ENCODE measurements around the gene STK24. TPM values are rescaled to one million over a fixed set of nuclear protein-coding genes. Genes with fewer than 3 reads are reported as not detected.
"Not testable (repeated sequence)": the region's sequence is repeated elsewhere in the genome, so short reads cannot be mapped to it uniquely, and the experiment has no call there.

The STK24 gene
- total and polyA plus RNA-seq, 2 donors (not counting 1 experiment from before 2014, with no cell fraction given), result 53.2 to 73.1 TPM

GRCh38 chr13:98416408-98416807 lies 160.5 kb downstream of the STK24 start:
- H3K27me3 ChIP-seq (ENCODE audit: control insufficient read depth, insufficient read depth, low read length), result no peaks in the 10 kb centered on the region
- no peak overlapping the region for H3K4me2 ChIP-seq (ENCODE audit: extremely low read depth, insufficient read depth, low read length)
- no peaks in the 10 kb centered on the region for H3K9me3 ChIP-seq (ENCODE audit: control insufficient read depth, insufficient read depth, low read depth, low read length)
- TF ChIP-seq EZH2 (IDR thresholded peaks at IDR 0.05; ENCODE audit: low read length, missing control alignments) (no peak), CTCF (conservative IDR thresholded peaks at IDR 0.05 in 1 of 2, IDR thresholded peaks at IDR 0.05 in 1 of 2; ENCODE audit: low read depth in 1 of 2, low read length in 2 of 2) (no peak)
- no peak for DNase-seq (ENCODE audit: low read depth in 2 of 2)
- no peak overlapping the region for H2AFZ ChIP-seq (ENCODE audit: low read length)
- no peak overlapping the region for H3K4me3 ChIP-seq (replicated peaks in 1 of 4; ENCODE audit: control extremely low read depth in 1 of 4, insufficient read depth in 1 of 4, low read depth in 3 of 4, low read length in 4 of 4)
- H4K20me1 ChIP-seq (ENCODE audit: control insufficient read depth, extremely low read depth, insufficient read depth, low read length), result no peaks in the 10 kb centered on the region
- no peaks in the 10 kb centered on the region for H3K79me2 ChIP-seq (ENCODE audit: control insufficient read depth, insufficient read depth, low read length)
- no peak overlapping the region for H3K9ac ChIP-seq (ENCODE audit: insufficient read depth, low read length)
- no peak overlapping the region for H3K27ac ChIP-seq (ENCODE audit: insufficient read depth, low read length)
- peaks cover 11% of the 10 kb centered on the region for H3K36me3 ChIP-seq (ENCODE audit: control insufficient read depth, insufficient read depth, low read length)
- H3K4me1 ChIP-seq (ENCODE audit: control insufficient read depth, extremely low read depth, insufficient read depth, low read length), result no peaks in the 10 kb centered on the region

GRCh38 chr13:98415326-98416070 lies 161.4 kb downstream of the STK24 start:
- Histone ChIP-seq H3K9ac (ENCODE audit: insufficient read depth, low read length) (no peak overlapping the region), H3K4me3 (replicated peaks in 1 of 4; ENCODE audit: control extremely low read depth in 1 of 4, insufficient read depth in 1 of 4, low read depth in 3 of 4, low read length in 4 of 4) (no peak overlapping the region), H3K4me2 (ENCODE audit: extremely low read depth, insufficient read depth, low read length) (no peak overlapping the region), H3K79me2 (ENCODE audit: control insufficient read depth, insufficient read depth, low read length) (no peaks in the 10 kb centered on the region), H3K9me3 (ENCODE audit: control insufficient read depth, insufficient read depth, low read depth, low read length) (no peaks in the 10 kb centered on the region), H2AFZ (ENCODE audit: low read length) (no peak overlapping the region), H3K27me3 (ENCODE audit: control insufficient read depth, insufficient read depth, low read length) (no peaks in the 10 kb centered on the region), H3K36me3 (ENCODE audit: control insufficient read depth, insufficient read depth, low read length) (peaks cover 11% of the 10 kb centered on the region), H3K27ac (ENCODE audit: insufficient read depth, low read length) (no peak overlapping the region), H4K20me1 (ENCODE audit: control insufficient read depth, extremely low read depth, insufficient read depth, low read length) (no peaks in the 10 kb centered on the region), H3K4me1 (ENCODE audit: control insufficient read depth, extremely low read depth, insufficient read depth, low read length) (no peaks in the 10 kb centered on the region)
- no peak for DNase-seq (ENCODE audit: low read depth in 2 of 2)
- TF ChIP-seq EZH2 (IDR thresholded peaks at IDR 0.05; ENCODE audit: low read length, missing control alignments) (no peak), CTCF (conservative IDR thresholded peaks at IDR 0.05 in 1 of 2, IDR thresholded peaks at IDR 0.05 in 1 of 2; ENCODE audit: low read depth in 1 of 2, low read length in 2 of 2) (no peak)

- Histone ChIP-seq H3K9ac (ENCODE audit: insufficient read depth, low read length) (no peak overlapping the region), H3K27me3 (ENCODE audit: control insufficient read depth, insufficient read depth, low read length) (no peaks in the 10 kb centered on the region), H3K27ac (ENCODE audit: insufficient read depth, low read length) (no peak overlapping the region), H4K20me1 (ENCODE audit: control insufficient read depth, extremely low read depth, insufficient read depth, low read length) (no peaks in the 10 kb centered on the region), H3K4me3 (replicated peaks in 1 of 4; ENCODE audit: control extremely low read depth in 1 of 4, insufficient read depth in 1 of 4, low read depth in 3 of 4, low read length in 4 of 4) (no peak overlapping the region), H3K4me1 (ENCODE audit: control insufficient read depth, extremely low read depth, insufficient read depth, low read length) (no peaks in the 10 kb centered on the region), H2AFZ (ENCODE audit: low read length) (no peak overlapping the region), H3K79me2 (ENCODE audit: control insufficient read depth, insufficient read depth, low read length) (no peaks in the 10 kb centered on the region), H3K4me2 (ENCODE audit: extremely low read depth, insufficient read depth, low read length) (no peak overlapping the region), H3K36me3 (ENCODE audit: control insufficient read depth, insufficient read depth, low read length) (peaks cover 8% of the 10 kb centered on the region), H3K9me3 (ENCODE audit: control insufficient read depth, insufficient read depth, low read depth, low read length) (no peaks in the 10 kb centered on the region)
- TF ChIP-seq CTCF (conservative IDR thresholded peaks at IDR 0.05 in 1 of 2, IDR thresholded peaks at IDR 0.05 in 1 of 2; ENCODE audit: low read depth in 1 of 2, low read length in 2 of 2), result no peak
- TF ChIP-seq EZH2 (IDR thresholded peaks at IDR 0.05; ENCODE audit: low read length, missing control alignments), result no peak
- no peak for DNase-seq (ENCODE audit: low read depth in 2 of 2)
These were observed 163.1 kb downstream of the STK24 start for GRCh38 chr13:98413796-98414195.

GRCh38 chr13:98413278-98413677 lies 163.6 kb downstream of the STK24 start:
- not testable (repeated sequence) for H4K20me1 ChIP-seq (ENCODE audit: control insufficient read depth, extremely low read depth, insufficient read depth, low read length); H3K27me3 ChIP-seq (ENCODE audit: control insufficient read depth, insufficient read depth, low read length); H3K4me3 ChIP-seq (replicated peaks in 1 of 4; ENCODE audit: control extremely low read depth in 1 of 4, insufficient read depth in 1 of 4, low read depth in 3 of 4, low read length in 4 of 4); H3K79me2 ChIP-seq (ENCODE audit: control insufficient read depth, insufficient read depth, low read length); H3K36me3 ChIP-seq (ENCODE audit: control insufficient read depth, insufficient read depth, low read length); H3K27ac ChIP-seq (ENCODE audit: insufficient read depth, low read length); H2AFZ ChIP-seq (ENCODE audit: low read length); H3K4me2 ChIP-seq (ENCODE audit: extremely low read depth, insufficient read depth, low read length); H3K9ac ChIP-seq (ENCODE audit: insufficient read depth, low read length); DNase-seq (ENCODE audit: low read depth in 2 of 2); H3K9me3 ChIP-seq (ENCODE audit: control insufficient read depth, insufficient read depth, low read depth, low read length); H3K4me1 ChIP-seq (ENCODE audit: control insufficient read depth, extremely low read depth, insufficient read depth, low read length)
